Breast epithelium (tissue), 3 donors: ENCODE measurements around the gene ZC2HC1B.

Source experiments
- CTCF ChIP-seq, 3 donors: fragments of 450-650 bp; IDR thresholded peaks; one replicate each; pipeline ENCODE4 v1.5.1; 2016 to 2017; ENCODE audit warnings: antibody characterized with exemption in 3 of 3, mild to moderate bottlenecking in 3 of 3, moderate library complexity in 3 of 3
- POLR2A ChIP-seq: fragments of 450-650 bp; IDR thresholded peaks from one replicate; pipeline ENCODE4 v1.6.1; 2016; ENCODE audit warnings: antibody characterized with exemption, mild to moderate bottlenecking, moderate library complexity
- POLR2AphosphoS5 ChIP-seq, 3 donors: sonication (generic); formaldehyde crosslinking; IDR thresholded peaks; one replicate each; pipeline ENCODE4 v1.6.1; 2017; ENCODE audit warnings: antibody characterized with exemption in 3 of 3

GRCh38 chr6:143965503-143966171 is 101.4 kb downstream of the ZC2HC1B start:
- TF ChIP-seq CTCF (IDR thresholded peaks at IDR 0.05) (no peak), POLR2AphosphoS5 (IDR thresholded peaks at IDR 0.05) (no peak), POLR2A (no peak)
